Neural crest cell (in vitro differentiated cells): ENCODE measurements around the gene BNIP3. TPM values are rescaled to one million over a fixed set of nuclear protein-coding genes. Genes with fewer than 3 reads are reported as not detected.
A peak's percentile ranks its signal among the peaks of the same experiment; 100 is the strongest.

Experiments
- DNase-seq: peaks from one replicate; pipeline ENCODE4 v3.0.0; 2021; ENCODE audit warnings: low read depth, mixed read lengths, low spot score
- H3K27ac Mint-ChIP-seq: one replicate; pipeline ENCODE4 v1.8.0; 2021; ENCODE audit warnings: mild to moderate bottlenecking, mixed read lengths; ENCODE audit not compliant: unreplicated experiment
- H3K27me3 Mint-ChIP-seq: 2 replicates; pipeline ENCODE4 v1.8.0; 2021; ENCODE audit warnings: low read depth, mild to moderate bottlenecking, mixed read lengths
- H3K36me3 Mint-ChIP-seq: 2 replicates; pipeline ENCODE4 v1.8.0; 2021; ENCODE audit warnings: low read depth, mild to moderate bottlenecking, mixed read lengths
- H3K4me1 Mint-ChIP-seq: 2 replicates; pipeline ENCODE4 v1.8.0; 2021; ENCODE audit warnings: mixed read lengths
- H3K4me3 Mint-ChIP-seq: one replicate; pipeline ENCODE4 v1.8.0; 2021; ENCODE audit warnings: mild to moderate bottlenecking, mixed read lengths
- H3K9me3 Mint-ChIP-seq: 2 replicates; pipeline ENCODE4 v1.8.0; 2021; ENCODE audit warnings: mixed read lengths
- CTCF ChIP-seq: fragments of 200-600 bp; sonication (generic); conservative IDR thresholded peaks from 2 replicates; pipeline ENCODE4 v1.5.0; 2021; ENCODE audit warnings: antibody characterized with exemption, mild to moderate bottlenecking
- total RNA-seq: library from RNA; stranded (reverse); gene quantifications from 2 replicates; pipeline ENCODE4 v1.2.1, GENCODE V29; 2021

The BNIP3 gene
- total RNA-seq, 1 donor from 2014 or later = 26.1 TPM

GRCh38 chr10:131934769-131935168 lies 47.0 kb downstream of the BNIP3 start:
- Mint-ChIP-seq H3K4me1 (peaks cover 18% of the 10 kb centered on the region), H3K4me3 (no peak overlapping the region), H3K27ac (no peak overlapping the region), H3K9me3 (no peaks in the 10 kb centered on the region), H3K27me3 (no peaks in the 10 kb centered on the region), H3K36me3 (peaks cover 6% of the 10 kb centered on the region)
- TF ChIP-seq CTCF = no peak
- DNase-seq = no peak

- H3K4me1 Mint-ChIP-seq = peaks cover 28% of the 10 kb centered on the region
- DNase-seq = no peak
- no peaks in the 10 kb centered on the region for H3K27me3 Mint-ChIP-seq
- H3K4me3 Mint-ChIP-seq = no peak overlapping the region
- no peak overlapping the region for H3K27ac Mint-ChIP-seq
- H3K9me3 Mint-ChIP-seq = no peaks in the 10 kb centered on the region
- no peak for TF ChIP-seq CTCF
- peaks cover 5% of the 10 kb centered on the region for H3K36me3 Mint-ChIP-seq
Observed at GRCh38 chr10:131933696-131934086, 48.0 kb downstream of the BNIP3 start.

GRCh38 chr10:131933016-131933695 lies 48.6 kb downstream of the BNIP3 start:
- Mint-ChIP-seq H3K36me3 (peaks cover 4% of the 10 kb centered on the region), H3K27ac (no peak overlapping the region)

GRCh38 chr10:131931981-131932380 lies 49.7 kb downstream of the BNIP3 start:
- DNase-seq = no peak
- Mint-ChIP-seq H3K36me3 (peaks cover 3% of the 10 kb centered on the region), H3K9me3 (no peaks in the 10 kb centered on the region), H3K4me1 (peaks cover 41% of the 10 kb centered on the region), H3K27me3 (no peaks in the 10 kb centered on the region), H3K27ac (no peak overlapping the region), H3K4me3 (no peak overlapping the region)
- TF ChIP-seq CTCF = no peak

More at GRCh38 chr10:131933016-131933695, 48.6 kb downstream of the BNIP3 start:
- DNase-seq = no peak
- peaks cover 33% of the 10 kb centered on the region for H3K4me1 Mint-ChIP-seq
- no peak for TF ChIP-seq CTCF
- H3K9me3 Mint-ChIP-seq = no peaks in the 10 kb centered on the region
- H3K27me3 Mint-ChIP-seq = no peaks in the 10 kb centered on the region
- no peak overlapping the region for H3K4me3 Mint-ChIP-seq

GRCh38 chr10:131930586-131931330 lies 51.0 kb downstream of the BNIP3 start:
- no peaks in the 10 kb centered on the region for H3K27me3 Mint-ChIP-seq
- DNase-seq = no peak
- no peaks in the 10 kb centered on the region for H3K9me3 Mint-ChIP-seq
- no peak for TF ChIP-seq CTCF
- peak overlapping the region; percentile 85 for H3K27ac Mint-ChIP-seq
- H3K4me1 Mint-ChIP-seq = peaks cover 46% of the 10 kb centered on the region
- H3K4me3 Mint-ChIP-seq = no peak overlapping the region
- H3K36me3 Mint-ChIP-seq = peaks cover 7% of the 10 kb centered on the region
